HepG2 (cell line): ENCODE data around the gene ARAP1. TPM values are rescaled to one million over a fixed set of nuclear protein-coding genes. Genes with fewer than 3 reads are reported as not detected.

Experiments
- ATAC-seq: fragments of 200-7000 bp; cut with Tn5 transposase; 3 replicates; pipeline ENCODE4 v1.9.1; 2020; ENCODE audit warnings: mild to moderate bottlenecking, moderate library complexity
- BruUV-seq: library from RNA; stranded (reverse); fragments of 400-500 nt; replicated peaks from 2 replicates; lab custom pipeline; 2021; lab: Mats Ljungman, UMichigan
- CTCF ChIA-PET: fragments of 300-600 bp; formaldehyde crosslinking; extraction: SDS; loops from one replicate; lab custom pipeline; 2021; ENCODE audit warnings: low total read pairs, inconsistent platforms, low intra/inter-chr PET ratio; lab: Yijun Ruan, JAX
- POLR2A ChIA-PET: fragments of 350-600 bp; sonication (Branson Sonifier 250); formaldehyde crosslinking; loops from one replicate; lab custom pipeline; 2020; ENCODE audit warnings: antibody characterized with exemption, inconsistent platforms; lab: Yijun Ruan, JAX
- DNase-seq: peaks from one replicate; pipeline ENCODE4 v3.0.0-alpha.2; 2015; ENCODE audit warnings: low spot score
- FAIRE-seq: peaks from 3 replicates; lab custom pipeline; 2011; peaks lifted over from hg19 to GRCh38; lab: Jason Lieb, UNC
- H2AFZ ChIP-seq: one replicate; pipeline ENCODE4 v1.6.1; 2011; ENCODE audit warnings: low read length, inconsistent platforms
- H3K27ac ChIP-seq: fragments of 300-600 bp; 3 replicates; pipeline ENCODE4 v1.8.0; 2011; ENCODE audit warnings: mixed run types, mild to moderate bottlenecking, mixed read lengths, low read length, inconsistent platforms; ENCODE audit not compliant: insufficient read depth; ENCODE audit errors: extremely low read length
- H3K27me3 ChIP-seq, 2 experiments: fragments of 200-600 bp in 1 of 2; 2 replicates in 1 of 2; 3 replicates in 1 of 2; pipeline versions ENCODE4 v1.6.0 to v1.8.0; 2011; ENCODE audit warnings: low read length in 2 of 2, mild to moderate bottlenecking in 2 of 2, moderate library complexity in 2 of 2, inconsistent platforms in 1 of 2; ENCODE audit not compliant: insufficient read depth in 2 of 2, control insufficient read depth in 1 of 2
- H3K36me3 ChIP-seq, 2 experiments: fragments of 200-600 bp in 1 of 2; replicated peaks in 1 of 2; 2 replicates in 1 of 2; 3 replicates in 1 of 2; pipeline versions ENCODE4 v1.5.1 to v1.8.0; 2011; ENCODE audit warnings: low read length in 2 of 2, inconsistent platforms in 1 of 2; ENCODE audit not compliant: insufficient read depth in 2 of 2, control insufficient read depth in 1 of 2
- H3K4me1 ChIP-seq: 2 replicates; pipeline ENCODE4 v1.5.1; 2012; ENCODE audit warnings: low read length, inconsistent platforms; ENCODE audit not compliant: insufficient read depth
- H3K4me2 ChIP-seq: 2 replicates; pipeline ENCODE4 v1.6.0; 2011; ENCODE audit warnings: low read depth, low read length, inconsistent platforms
- H3K4me3 ChIP-seq, 3 experiments: fragments of 200-600 bp in 1 of 3; sonication (generic), shearing (Covaris generic) in 1 of 3; replicated peaks in 1 of 3; 2 replicates each; pipeline ENCODE4 v1.5.1; 2011 to 2016; ENCODE audit warnings: low read length in 3 of 3, inconsistent platforms in 2 of 3, low read depth in 2 of 3, mild to moderate bottlenecking in 2 of 3, control low read depth in 1 of 3, mixed read lengths in 1 of 3; ENCODE audit not compliant: insufficient read depth in 1 of 3
- H3K79me2 ChIP-seq: one replicate; pipeline ENCODE4 v1.6.1; 2011; ENCODE audit warnings: low read length, inconsistent platforms; ENCODE audit not compliant: insufficient read depth
- H3K9ac ChIP-seq: 2 replicates; pipeline ENCODE4 v1.6.0; 2011; ENCODE audit warnings: mild to moderate bottlenecking, low read depth, low read length, inconsistent platforms; ENCODE audit not compliant: insufficient read depth
- H3K9me3 ChIP-seq: 2 replicates; pipeline ENCODE4 v1.5.1; 2012; ENCODE audit warnings: mild to moderate bottlenecking, low read length
- H4K20me1 ChIP-seq: 2 replicates; pipeline ENCODE4 v1.6.0; 2011; ENCODE audit warnings: inconsistent platforms, mild to moderate bottlenecking, low read length, moderate library complexity; ENCODE audit not compliant: insufficient read depth
- BRD4 ChIP-seq: sonication (generic); formaldehyde crosslinking; IDR thresholded peaks from 2 replicates; pipeline ENCODE4 v1.4.0; 2020; ENCODE audit warnings: missing genetic modification reagents
- ELF1 ChIP-seq: sonication (generic); formaldehyde crosslinking; IDR thresholded peaks from 2 replicates; pipeline ENCODE4 v1.4.0; 2020; ENCODE audit warnings: missing genetic modification reagents
- FOXM1 ChIP-seq: sonication (generic); formaldehyde crosslinking; IDR thresholded peaks from 2 replicates; pipeline ENCODE4 v1.5.0; 2020; ENCODE audit warnings: missing genetic modification reagents
- FOXP4 ChIP-seq: sonication (generic); formaldehyde crosslinking; IDR thresholded peaks from 2 replicates; pipeline ENCODE4 v1.4.0; 2020; ENCODE audit warnings: missing genetic modification reagents
- FUBP1 ChIP-seq: sonication (generic); formaldehyde crosslinking; IDR thresholded peaks from 2 replicates; pipeline ENCODE4 v1.5.1; 2020; ENCODE audit warnings: missing genetic modification reagents, mild to moderate bottlenecking, borderline replicate concordance
- HOXA7 ChIP-seq: sonication (generic); formaldehyde crosslinking; IDR thresholded peaks from 2 replicates; pipeline ENCODE4 v1.8.1; 2022; ENCODE audit warnings: mild to moderate bottlenecking, missing genetic modification reagents, moderate library complexity
- IRX3 ChIP-seq: sonication (generic); formaldehyde crosslinking; IDR thresholded peaks from 2 replicates; pipeline ENCODE4 v1.8.1; 2023; ENCODE audit warnings: mild to moderate bottlenecking, low read depth, missing genetic modification reagents, borderline replicate concordance
- KMT2A ChIP-seq: sonication (generic); formaldehyde crosslinking; IDR thresholded peaks from 2 replicates; pipeline ENCODE4 v1.4.0; 2020; ENCODE audit warnings: missing genetic modification reagents
- MTF2 ChIP-seq: sonication (generic); formaldehyde crosslinking; IDR thresholded peaks from 2 replicates; pipeline ENCODE4 v1.5.0; 2020; ENCODE audit warnings: missing genetic modification reagents, borderline replicate concordance
- NR2F2 ChIP-seq: IDR thresholded peaks from 2 replicates; pipeline ENCODE4 v1.6.1; 2012; ENCODE audit warnings: low read depth, inconsistent platforms, borderline replicate concordance
- SCMH1 ChIP-seq: sonication (generic); formaldehyde crosslinking; IDR thresholded peaks from 2 replicates; pipeline ENCODE4 v1.9.0; 2021; ENCODE audit warnings: missing genetic modification reagents, mild to moderate bottlenecking, borderline replicate concordance
- SIX4 ChIP-seq: sonication (generic); formaldehyde crosslinking; IDR thresholded peaks from 2 replicates; pipeline ENCODE4 v1.4.0; 2020; ENCODE audit warnings: missing genetic modification reagents
- ZNF224 ChIP-seq: sonication (generic); formaldehyde crosslinking; IDR thresholded peaks from 2 replicates; pipeline ENCODE4 v1.5.0; 2020; ENCODE audit warnings: mild to moderate bottlenecking, missing genetic modification reagents
- ZNF331 ChIP-seq: sonication (generic); formaldehyde crosslinking; IDR thresholded peaks from 2 replicates; pipeline ENCODE4 v1.4.0; 2020; ENCODE audit warnings: missing genetic modification reagents
- ZNF530 ChIP-seq: sonication (generic); formaldehyde crosslinking; IDR thresholded peaks from 2 replicates; pipeline ENCODE4 v1.5.0; 2020; ENCODE audit warnings: low read depth, mild to moderate bottlenecking, missing genetic modification reagents
- WGBS: methylation state at CpG from one replicate; pipeline ENCODE4 v1.1.6; 2017; ENCODE audit warnings: low lambda C conversion rate; 5-methylcytosine and 5-hydroxymethylcytosine counted together
- in situ Hi-C: cut with HindIII; loops from 2 replicates; pipeline ENCODE4 v1.10.0; 2017; ENCODE audit warnings: low pct_unique_long_range_greater_than_20kb; ENCODE audit not compliant: extremely low pct_ligation_motif_present
- intact Hi-C: fragments of 100-400 bp; cut with micrococcal nuclease; formaldehyde crosslinking; loops from one replicate; pipeline ENCODE4 v1.10.0; 2022; ENCODE audit not compliant: unreplicated experiment
- polyA plus RNA-seq, 8 experiments: library from polyadenylated mRNA; depleted of rRNA in 3 of 8; stranded (reverse) in 7 of 8; unstranded in 1 of 8; fragments of >200 nt; fragmentation: Illumina TruSeq in 4 of 8; extraction: Trizol in 4 of 8; gene quantifications; 2 replicates each; pipeline versions ENCODE4 v1.2.1 to v1.2.3, GENCODE V29; 2011 to 2016; ENCODE audit warnings: low read depth in 4 of 8, missing spikeins in 1 of 8, mixed read lengths in 1 of 8; ENCODE audit not compliant: insufficient read depth in 1 of 8
- total RNA-seq, 5 experiments: library from RNA; depleted of rRNA; stranded (reverse); fragments of >200 nt; fragmentation: Illumina TruSeq; extraction: Trizol; gene quantifications; 2 replicates each; pipeline ENCODE4 v1.2.3, GENCODE V29; 2016; ENCODE audit warnings: low read depth in 1 of 5
- TF ChIP-seq, protein P1 (sequence below), 2 experiments: sonication (generic) in 1 of 2; formaldehyde crosslinking in 1 of 2; IDR thresholded peaks; 2 replicates each; pipeline versions ENCODE4 v1.4.0 to v1.6.1; 2018 to 2020; ENCODE audit warnings: missing genetic modification reagents in 2 of 2, borderline replicate concordance in 1 of 2, low read depth in 1 of 2, mild to moderate bottlenecking in 1 of 2, missing biosample characterization in 1 of 2
- TF ChIP-seq, protein P2 (sequence below): sonication (generic); formaldehyde crosslinking; IDR thresholded peaks from 2 replicates; pipeline ENCODE4 v1.5.1; 2020; ENCODE audit warnings: missing genetic modification reagents, mild to moderate bottlenecking, borderline replicate concordance

Gene ARAP1
- total and polyA plus RNA-seq, 2 of the 13 experiments (the other 11 are each of a cell fraction or from before 2014, with no cell fraction given): 43.2 to 55.5 TPM

DNA sequence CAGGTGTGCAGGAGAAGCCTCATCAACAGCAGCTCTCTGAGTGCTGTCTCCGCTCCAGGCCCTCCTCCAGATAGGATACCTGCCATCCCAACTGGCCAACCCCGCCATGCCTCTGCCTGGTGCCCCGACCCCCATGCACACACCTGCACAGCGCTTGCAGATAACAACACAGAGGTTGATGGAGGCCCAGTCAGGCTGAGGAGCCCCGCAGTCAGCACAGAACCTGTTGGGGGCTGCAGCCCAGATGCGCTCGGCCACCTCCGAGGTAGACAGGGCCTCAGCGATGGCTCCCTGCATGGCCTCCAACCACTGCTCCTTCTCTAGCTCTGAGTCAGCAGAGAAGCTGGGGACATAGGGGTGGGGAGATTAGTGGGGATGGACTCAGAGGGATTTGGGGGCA lies 45.2 kb downstream of the ARAP1 start (continued):
- TF ChIP-seq FOXP4 (CRISPR knock-in tag) (no peak), IRX3 (CRISPR knock-in tag) (no peak), MTF2 (CRISPR knock-in tag) (no peak)

DNA sequence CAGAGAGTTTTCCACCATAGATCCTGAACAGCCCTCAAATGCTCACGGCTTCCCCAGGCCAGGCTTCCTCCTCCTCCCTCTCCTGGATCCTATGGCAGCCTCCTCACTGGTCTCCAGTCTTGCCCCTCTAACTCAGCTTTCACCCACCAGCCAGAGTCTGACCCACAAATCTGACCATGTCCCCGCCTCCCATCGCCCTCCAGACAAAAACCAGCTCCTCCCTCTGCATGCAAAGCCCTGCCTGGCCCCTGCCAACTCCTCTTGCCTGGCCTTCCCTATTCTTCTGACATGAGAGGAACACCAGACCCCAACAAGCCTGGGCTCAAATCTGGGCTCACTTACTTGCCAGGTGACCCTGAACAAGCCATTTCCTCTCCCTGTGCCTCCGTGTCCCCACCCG lies 45.6 kb downstream of the ARAP1 start:
- BruUV-seq: no TSS peak
- no peak for FAIRE-seq
- Histone ChIP-seq H3K4me3 (no peak overlapping the region), H3K4me1 (no peaks in the 10 kb centered on the region), H3K27me3 (no peaks in the 10 kb centered on the region), H3K9me3 (no peaks in the 10 kb centered on the region), H3K9ac (no peak overlapping the region), H2AFZ (no peak overlapping the region), H3K4me2 (no peak overlapping the region), H4K20me1 (no peaks in the 10 kb centered on the region), H3K79me2 (no peaks in the 10 kb centered on the region), H3K27ac (no peak overlapping the region), H3K36me3 (peaks cover 52 to 86% of the 10 kb centered on the region in 2 experiments)
- in situ Hi-C loops: no loop called here
- POLR2A ChIA-PET: no interaction called here
- CTCF ChIA-PET: no interaction called here
- intact Hi-C loops: no loop called here
- no peak for DNase-seq
- TF ChIP-seq ZNF224: no peak
- TF ChIP-seq, protein P1, sequence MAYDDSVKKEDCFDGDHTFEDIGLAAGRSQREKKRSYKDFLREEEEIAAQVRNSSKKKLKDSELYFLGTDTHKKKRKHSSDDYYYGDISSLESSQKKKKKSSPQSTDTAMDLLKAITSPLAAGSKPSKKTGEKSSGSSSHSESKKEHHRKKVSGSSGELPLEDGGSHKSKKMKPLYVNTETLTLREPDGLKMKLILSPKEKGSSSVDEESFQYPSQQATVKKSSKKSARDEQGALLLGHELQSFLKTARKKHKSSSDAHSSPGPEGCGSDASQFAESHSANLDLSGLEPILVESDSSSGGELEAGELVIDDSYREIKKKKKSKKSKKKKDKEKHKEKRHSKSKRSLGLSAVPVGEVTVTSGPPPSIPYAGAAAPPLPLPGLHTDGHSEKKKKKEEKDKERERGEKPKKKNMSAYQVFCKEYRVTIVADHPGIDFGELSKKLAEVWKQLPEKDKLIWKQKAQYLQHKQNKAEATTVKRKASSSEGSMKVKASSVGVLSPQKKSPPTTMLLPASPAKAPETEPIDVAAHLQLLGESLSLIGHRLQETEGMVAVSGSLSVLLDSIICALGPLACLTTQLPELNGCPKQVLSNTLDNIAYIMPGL (CRISPR knock-in tag; IDR thresholded peaks at IDR 0.05; ENCODE audit: borderline replicate concordance in 1 of 2, low read depth in 1 of 2): no peak
- no peak for TF ChIP-seq FUBP1 (CRISPR knock-in tag)
- no peak for TF ChIP-seq SCMH1 (CRISPR knock-in tag)
- TF ChIP-seq FOXM1 (CRISPR knock-in tag): no peak
- no peak for TF ChIP-seq BRD4 (CRISPR knock-in tag)
- TF ChIP-seq KMT2A: no peak
- TF ChIP-seq ZNF331: no peak
- TF ChIP-seq ZNF530: no peak
- no peak for TF ChIP-seq HOXA7 (CRISPR knock-in tag)
- no peak for TF ChIP-seq ELF1
- no peak for TF ChIP-seq SIX4
- no peak for TF ChIP-seq NR2F2
- TF ChIP-seq, protein P2, sequence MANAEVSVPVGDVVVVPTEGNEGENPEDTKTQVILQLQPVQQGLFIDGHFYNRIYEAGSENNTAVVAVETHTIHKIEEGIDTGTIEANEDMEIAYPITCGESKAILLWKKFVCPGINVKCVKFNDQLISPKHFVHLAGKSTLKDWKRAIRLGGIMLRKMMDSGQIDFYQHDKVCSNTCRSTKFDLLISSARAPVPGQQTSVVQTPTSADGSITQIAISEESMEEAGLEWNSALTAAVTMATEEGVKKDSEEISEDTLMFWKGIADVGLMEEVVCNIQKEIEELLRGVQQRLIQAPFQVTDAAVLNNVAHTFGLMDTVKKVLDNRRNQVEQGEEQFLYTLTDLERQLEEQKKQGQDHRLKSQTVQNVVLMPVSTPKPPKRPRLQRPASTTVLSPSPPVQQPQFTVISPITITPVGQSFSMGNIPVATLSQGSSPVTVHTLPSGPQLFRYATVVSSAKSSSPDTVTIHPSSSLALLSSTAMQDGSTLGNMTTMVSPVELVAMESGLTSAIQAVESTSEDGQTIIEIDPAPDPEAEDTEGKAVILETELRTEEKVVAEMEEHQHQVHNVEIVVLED (CRISPR knock-in tag): no peak
- WGBS: 96% methylated on average over 5 of the region's 5 CpGs
- ATAC-seq: no peak
